ENCODE results near the gene LTBP4. TPM values are rescaled to one million over a fixed set of nuclear protein-coding genes. Genes with fewer than 3 reads are reported as not detected.
A peak's percentile ranks its signal among the peaks of the same experiment; 100 is the strongest.

Gene LTBP4
- total and polyA plus RNA-seq, 2 donors (not counting 1 experiment from before 2014, with no cell fraction given), result 81.2 to 105 TPM

- H3K4me2 ChIP-seq (replicated peaks; ENCODE audit: low read depth, low read length, poor library complexity, severe bottlenecking), result no peak overlapping the region
- H3K79me2 ChIP-seq (ENCODE audit: control insufficient read depth, insufficient read depth, low read length), result no peaks in the 10 kb centered on the region
- intact Hi-C loops (cut with micrococcal nuclease), result no loop called here
- ChIA-PET CTCF (interaction anchor here (0.8 kb wide), 1 partner anchor 160 kb away, joined by 5 read pairs; no protein-coding TSS in a partner anchor), POLR2A (no interaction called here)
- no peaks in the 10 kb centered on the region for H3K36me3 ChIP-seq (replicated peaks in 1 of 2; ENCODE audit: control extremely low read depth in 1 of 2, control insufficient read depth in 1 of 2, extremely low read depth in 1 of 2, insufficient read depth in 2 of 2, low read length in 1 of 2)
- H3K9me3 Mint-ChIP-seq (ENCODE audit: insufficient read depth), result no peaks in the 10 kb centered on the region
- H3K9me3 ChIP-seq (ENCODE audit: control extremely low read depth in 1 of 3, control insufficient read depth in 2 of 3, insufficient read depth in 1 of 3, low read length in 2 of 3), result no peaks in the 10 kb centered on the region
- H3K27me3 Mint-ChIP-seq, result no peaks in the 10 kb centered on the region
- H3K27me3 ChIP-seq (replicated peaks in 1 of 4; ENCODE audit: control extremely low read depth in 1 of 4, control insufficient read depth in 3 of 4, insufficient read depth in 4 of 4, low read length in 3 of 4), result peaks cover 0 to 3% (median 0%) of the 10 kb centered on the region in 4 experiments
- peaks cover 19% of the 10 kb centered on the region for H3K4me1 Mint-ChIP-seq
- TF ChIP-seq CTCF (IDR thresholded peaks at IDR 0.05) (no peak), EZH2 (IDR thresholded peaks at IDR 0.05; ENCODE audit: borderline replicate concordance, insufficient read depth, low read depth, low read length, poor library complexity, severe bottlenecking) (no peak)
- no peak for ATAC-seq (ENCODE audit: low read depth)
- no peaks in the 10 kb centered on the region for H4K20me1 ChIP-seq (ENCODE audit: control insufficient read depth, insufficient read depth, low read length, poor library complexity, severe bottlenecking)
- no peak overlapping the region for H3K9ac ChIP-seq (ENCODE audit: low read length)
- no peak overlapping the region for H3K4me3 ChIP-seq (ENCODE audit: control extremely low read depth in 1 of 5, extremely low read depth in 1 of 5, insufficient read depth in 1 of 5, low read depth in 2 of 5, low read length in 4 of 5)
- 94% methylated on average over 11 of the region's 11 CpGs for WGBS (ENCODE audit: insufficient coverage)
- no peak overlapping the region for H3K27ac ChIP-seq (ENCODE audit: low read length in 2 of 2)
- no peak for DNase-seq
- peaks cover 11 to 15% of the 10 kb centered on the region in 2 donors for H3K4me1 ChIP-seq (ENCODE audit: control insufficient read depth in 2 of 2, insufficient read depth in 2 of 2, low read length in 2 of 2)
- H3K4me3 Mint-ChIP-seq, result no peak overlapping the region
- no peak overlapping the region for H2AFZ ChIP-seq (ENCODE audit: insufficient read depth, low read depth, low read length, poor library complexity, severe bottlenecking)
- no peak overlapping the region for H3K27ac Mint-ChIP-seq
Observed at GRCh38 chr19:40659566-40659965, 58.4 kb downstream of the LTBP4 start.

- no peak for DNase-seq
- Histone ChIP-seq H3K27ac (ENCODE audit: low read length in 2 of 2) (peak overlapping the region in 1 of 2 donors; percentile 12), H3K9me3 (ENCODE audit: control extremely low read depth in 1 of 3, control insufficient read depth in 2 of 3, insufficient read depth in 1 of 3, low read length in 2 of 3) (no peaks in the 10 kb centered on the region), H3K79me2 (ENCODE audit: control insufficient read depth, insufficient read depth, low read length) (no peaks in the 10 kb centered on the region), H3K4me2 (replicated peaks; ENCODE audit: low read depth, low read length, poor library complexity, severe bottlenecking) (no peak overlapping the region), H3K36me3 (replicated peaks in 1 of 2; ENCODE audit: control extremely low read depth in 1 of 2, control insufficient read depth in 1 of 2, extremely low read depth in 1 of 2, insufficient read depth in 2 of 2, low read length in 1 of 2) (no peaks in the 10 kb centered on the region), H3K9ac (ENCODE audit: low read length) (no peak overlapping the region), H3K4me3 (ENCODE audit: control extremely low read depth in 1 of 5, extremely low read depth in 1 of 5, insufficient read depth in 1 of 5, low read depth in 2 of 5, low read length in 4 of 5) (no peak overlapping the region), H4K20me1 (ENCODE audit: control insufficient read depth, insufficient read depth, low read length, poor library complexity, severe bottlenecking) (no peaks in the 10 kb centered on the region), H3K27me3 (replicated peaks in 1 of 4; ENCODE audit: control extremely low read depth in 1 of 4, control insufficient read depth in 3 of 4, insufficient read depth in 4 of 4, low read length in 3 of 4) (no peaks in the 10 kb centered on the region), H3K4me1 (ENCODE audit: control insufficient read depth in 2 of 2, insufficient read depth in 2 of 2, low read length in 2 of 2) (peaks cover 11 to 15% of the 10 kb centered on the region in 2 donors), H2AFZ (ENCODE audit: insufficient read depth, low read depth, low read length, poor library complexity, severe bottlenecking) (no peak overlapping the region)
- ChIA-PET CTCF (interaction anchor here (0.7 to 4.6 kb wide), 12 partner anchors 26 to 483 kb away, joined by 3 to 117 read pairs (median 8); partner anchors contain the start of genes ACTMAP, EGLN2, NUMBL and RAB4B), POLR2A (interaction anchor here (0.6 to 1.1 kb wide), 2 partner anchors 89 to 432 kb away, joined by 8 to 10 read pairs; partner anchors contain the start of gene SNRPA)
- H3K4me3 Mint-ChIP-seq, result no peak overlapping the region
- no peak for TF ChIP-seq CTCF (IDR thresholded peaks at IDR 0.05)
- no peak for TF ChIP-seq EZH2 (IDR thresholded peaks at IDR 0.05; ENCODE audit: borderline replicate concordance, insufficient read depth, low read depth, low read length, poor library complexity, severe bottlenecking)
- H3K9me3 Mint-ChIP-seq (ENCODE audit: insufficient read depth), result no peaks in the 10 kb centered on the region
- intact Hi-C loops (cut with micrococcal nuclease), result loop anchor here (1.0 kb wide), 1 partner anchor 601 kb away; no protein-coding TSS in a partner anchor
- peaks cover 19% of the 10 kb centered on the region for H3K4me1 Mint-ChIP-seq
- H3K27me3 Mint-ChIP-seq, result no peaks in the 10 kb centered on the region
- no peak for ATAC-seq (ENCODE audit: low read depth)
- WGBS (ENCODE audit: insufficient coverage), result no CpG with 5 or more reads among the region's 1 CpG
- no peak overlapping the region for H3K27ac Mint-ChIP-seq
Observed at GRCh38 chr19:40661616-40662015, 60.4 kb downstream of the LTBP4 start.
